SK-N-SH treated with all-trans-retinoic acid at 6 μM for 48 hours (cell line): ENCODE data around the gene TRNP1.

ENCODE experiments used
- ATAC-seq: fragments of 200-7000 bp; cut with Tn5 transposase; 3 replicates; pipeline ENCODE4 v1.9.1; 2020; ENCODE audit warnings: mild to moderate bottlenecking, moderate library complexity
- ARNTL ChIP-seq: fragments of 450-650 bp; formaldehyde crosslinking; IDR thresholded peaks from 2 replicates; pipeline ENCODE4 v1.5.0; 2020; ENCODE audit warnings: low read depth, mild to moderate bottlenecking, moderate library complexity, borderline replicate concordance
- BACH2 ChIP-seq: fragments of 250-450 bp; sonication (Bioruptor Pico); IDR thresholded peaks from 2 replicates; pipeline ENCODE4 v1.9.0; 2021; ENCODE audit warnings: mild to moderate bottlenecking, borderline replicate concordance
- CSDC2 ChIP-seq: fragments of 250-450 bp; sonication (Bioruptor Pico); IDR thresholded peaks from 2 replicates; pipeline ENCODE4 v1.5.0; 2020; ENCODE audit warnings: mild to moderate bottlenecking, moderate library complexity
- ESRRG ChIP-seq: fragments of 250-450 bp; sonication (Bioruptor Pico); IDR thresholded peaks from 2 replicates; pipeline ENCODE4 v1.6.1; 2021; ENCODE audit warnings: mild to moderate bottlenecking
- ISL1 ChIP-seq: fragments of 250-450 bp; sonication (Bioruptor Pico); IDR thresholded peaks from 2 replicates; pipeline ENCODE4 v2.1.2; 2022; ENCODE audit warnings: mild to moderate bottlenecking, moderate library complexity
- OSR1 ChIP-seq: fragments of 250-450 bp; sonication (Bioruptor Pico); IDR thresholded peaks from 2 replicates; pipeline ENCODE4 v1.8.0; 2022; ENCODE audit warnings: moderate library complexity, mild to moderate bottlenecking, inconsistent platforms
- PPARA ChIP-seq: fragments of 250-450 bp; sonication (Bioruptor Pico); IDR thresholded peaks from 2 replicates; pipeline ENCODE4 v1.5.0; 2020; ENCODE audit warnings: mild to moderate bottlenecking, borderline replicate concordance
- RARB ChIP-seq: fragments of 250-450 bp; sonication (Bioruptor Pico); IDR thresholded peaks from 2 replicates; pipeline ENCODE4 v1.8.0; 2021; ENCODE audit warnings: mild to moderate bottlenecking, moderate library complexity
- SNAI2 ChIP-seq: fragments of 250-450 bp; sonication (Bioruptor Pico); IDR thresholded peaks from 2 replicates; pipeline ENCODE4 v1.5.0; 2020; ENCODE audit warnings: mild to moderate bottlenecking, moderate library complexity
- TCF4 ChIP-seq: fragments of 250-450 bp; sonication (Bioruptor Pico); IDR thresholded peaks from 2 replicates; pipeline ENCODE4 v1.8.0; 2021; ENCODE audit warnings: mild to moderate bottlenecking, moderate library complexity, borderline replicate concordance
- TOX ChIP-seq: fragments of 250-450 bp; sonication (Bioruptor Pico); IDR thresholded peaks from 2 replicates; pipeline ENCODE4 v1.8.0; 2021; ENCODE audit warnings: mild to moderate bottlenecking, moderate library complexity, borderline replicate concordance
- ZC3H10 ChIP-seq: fragments of 250-450 bp; sonication (Bioruptor Pico); IDR thresholded peaks from 2 replicates; pipeline ENCODE4 v1.5.1; 2021; ENCODE audit warnings: mild to moderate bottlenecking, moderate library complexity
- ZFP3 ChIP-seq: fragments of 250-450 bp; sonication (Bioruptor Pico); IDR thresholded peaks from 2 replicates; pipeline ENCODE4 v1.5.0; 2020; ENCODE audit warnings: mild to moderate bottlenecking, moderate library complexity
- ZFP30 ChIP-seq: fragments of 450-650 bp; formaldehyde crosslinking; IDR thresholded peaks from 2 replicates; pipeline ENCODE4 v1.5.0; 2022; ENCODE audit warnings: mild to moderate bottlenecking, moderate library complexity
- ZNF565 ChIP-seq: fragments of 450-650 bp; formaldehyde crosslinking; conservative IDR thresholded peaks from 2 replicates; pipeline ENCODE4 v1.5.0; 2020; ENCODE audit warnings: low read depth, mild to moderate bottlenecking, moderate library complexity
- ZNF70 ChIP-seq: fragments of 450-650 bp; formaldehyde crosslinking; IDR thresholded peaks from 2 replicates; pipeline ENCODE4 v1.5.0; 2020; ENCODE audit warnings: mild to moderate bottlenecking, moderate library complexity
- TF ChIP-seq, protein P1 (sequence below): fragments of 250-450 bp; sonication (Bioruptor Pico); IDR thresholded peaks from 2 replicates; pipeline ENCODE4 v1.5.1; 2020; ENCODE audit warnings: low read depth, mild to moderate bottlenecking, moderate library complexity
- TF ChIP-seq, protein P2 (sequence below): fragments of 250-450 bp; sonication (Bioruptor Pico); IDR thresholded peaks from 2 replicates; pipeline ENCODE4 v1.8.0; 2020; ENCODE audit warnings: mild to moderate bottlenecking, moderate library complexity, borderline replicate concordance
- TF ChIP-seq, protein P3 (sequence below): fragments of 250-450 bp; sonication (Bioruptor Pico); IDR thresholded peaks from 2 replicates; pipeline ENCODE4 v1.5.0; 2020; ENCODE audit warnings: mild to moderate bottlenecking, moderate library complexity
- TF ChIP-seq, protein P4 (sequence below): fragments of 250-450 bp; sonication (Bioruptor Pico); IDR thresholded peaks from 2 replicates; pipeline ENCODE4 v1.8.0; 2021; ENCODE audit warnings: low read depth, mild to moderate bottlenecking, moderate library complexity, borderline replicate concordance
- TF ChIP-seq, protein P5 (sequence below): fragments of 250-450 bp; sonication (Bioruptor Pico); IDR thresholded peaks from 2 replicates; pipeline ENCODE4 v1.5.1; 2021; ENCODE audit warnings: mild to moderate bottlenecking, moderate library complexity

Gene TRNP1

DNA sequence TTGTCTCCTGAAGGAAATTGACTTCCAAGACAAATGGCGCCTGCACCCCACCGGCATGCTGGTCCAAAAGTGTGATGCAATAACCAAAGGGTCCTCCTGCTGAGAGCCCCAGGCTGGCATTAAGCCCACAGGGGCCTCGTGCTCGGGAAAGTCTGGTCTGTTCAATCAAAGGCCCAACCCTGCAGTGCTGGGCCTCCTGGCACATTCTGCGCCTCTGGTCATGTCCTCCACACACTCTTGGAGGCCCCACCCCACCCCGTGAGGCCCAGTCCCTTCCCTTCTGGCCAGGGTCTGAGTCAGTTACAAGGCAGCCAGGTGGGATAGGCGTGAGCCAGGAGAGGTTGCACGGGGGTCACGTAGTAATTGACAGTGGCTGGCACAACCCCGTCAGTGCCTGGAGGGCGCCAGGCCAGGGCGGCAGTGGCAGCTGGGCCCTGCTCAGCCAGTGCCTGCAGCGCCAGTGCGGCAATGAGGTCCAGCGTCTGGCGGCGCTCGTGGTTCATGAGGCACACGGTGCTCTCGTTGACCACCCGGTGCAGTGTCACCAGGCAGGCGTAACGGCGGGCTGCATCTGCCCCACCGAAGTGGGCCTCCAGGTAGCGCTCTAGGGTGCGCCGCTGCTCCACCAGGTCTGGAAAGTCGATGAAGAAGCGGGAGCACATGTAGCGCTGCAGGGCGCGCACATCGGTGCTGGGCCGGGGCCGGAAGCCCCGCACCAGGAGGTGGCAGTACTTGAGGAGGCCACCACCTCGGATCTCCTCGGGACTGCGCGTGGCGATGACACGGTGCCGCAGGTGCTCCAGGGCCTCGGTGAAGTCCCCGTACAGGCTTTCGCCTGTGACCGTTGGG, 12.4 kb downstream of the TRNP1 start:
- TF ChIP-seq ESRRG (CRISPR knock-in tag) = no peak
- ATAC-seq = no peak

DNA sequence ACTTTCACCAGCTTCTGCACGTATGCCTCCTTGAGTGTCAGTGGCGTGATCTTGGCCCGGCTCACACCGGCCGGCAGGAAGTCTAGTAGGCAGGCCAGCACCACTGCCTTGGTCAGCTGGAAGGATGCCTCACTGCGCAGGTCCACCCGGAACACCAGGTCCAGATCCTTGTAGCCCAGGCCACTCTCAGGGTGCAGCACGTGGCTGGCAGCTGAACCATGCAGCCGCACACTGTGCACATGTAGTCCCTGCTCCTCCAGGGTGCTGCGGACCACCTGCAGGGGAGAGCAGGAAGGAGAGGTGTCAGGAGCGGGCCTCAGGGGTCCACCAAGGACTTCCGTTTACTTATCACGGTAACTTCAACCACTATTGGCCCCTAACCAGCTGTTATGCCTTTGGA, 13.2 kb downstream of the TRNP1 start:
- no peak for ATAC-seq
- TF ChIP-seq ZFP3 (no peak), ESRRG (CRISPR knock-in tag) (no peak), ISL1 (CRISPR knock-in tag) (no peak), CSDC2 (CRISPR knock-in tag) (no peak), RARB (CRISPR knock-in tag) (no peak), TCF4 (CRISPR knock-in tag) (no peak), OSR1 (CRISPR knock-in tag) (no peak), TOX (CRISPR knock-in tag) (no peak), ZNF70 (CRISPR knock-in tag) (no peak), BACH2 (CRISPR knock-in tag) (no peak), ZFP30 (CRISPR knock-in tag) (no peak)
- TF ChIP-seq, protein P1, sequence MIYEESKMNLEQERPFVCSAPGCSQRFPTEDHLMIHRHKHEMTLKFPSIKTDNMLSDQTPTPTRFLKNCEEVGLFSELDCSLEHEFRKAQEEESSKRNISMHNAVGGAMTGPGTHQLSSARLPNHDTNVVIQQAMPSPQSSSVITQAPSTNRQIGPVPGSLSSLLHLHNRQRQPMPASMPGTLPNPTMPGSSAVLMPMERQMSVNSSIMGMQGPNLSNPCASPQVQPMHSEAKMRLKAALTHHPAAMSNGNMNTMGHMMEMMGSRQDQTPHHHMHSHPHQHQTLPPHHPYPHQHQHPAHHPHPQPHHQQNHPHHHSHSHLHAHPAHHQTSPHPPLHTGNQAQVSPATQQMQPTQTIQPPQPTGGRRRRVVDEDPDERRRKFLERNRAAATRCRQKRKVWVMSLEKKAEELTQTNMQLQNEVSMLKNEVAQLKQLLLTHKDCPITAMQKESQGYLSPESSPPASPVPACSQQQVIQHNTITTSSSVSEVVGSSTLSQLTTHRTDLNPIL (CRISPR knock-in tag) = no peak
- TF ChIP-seq, protein P2, sequence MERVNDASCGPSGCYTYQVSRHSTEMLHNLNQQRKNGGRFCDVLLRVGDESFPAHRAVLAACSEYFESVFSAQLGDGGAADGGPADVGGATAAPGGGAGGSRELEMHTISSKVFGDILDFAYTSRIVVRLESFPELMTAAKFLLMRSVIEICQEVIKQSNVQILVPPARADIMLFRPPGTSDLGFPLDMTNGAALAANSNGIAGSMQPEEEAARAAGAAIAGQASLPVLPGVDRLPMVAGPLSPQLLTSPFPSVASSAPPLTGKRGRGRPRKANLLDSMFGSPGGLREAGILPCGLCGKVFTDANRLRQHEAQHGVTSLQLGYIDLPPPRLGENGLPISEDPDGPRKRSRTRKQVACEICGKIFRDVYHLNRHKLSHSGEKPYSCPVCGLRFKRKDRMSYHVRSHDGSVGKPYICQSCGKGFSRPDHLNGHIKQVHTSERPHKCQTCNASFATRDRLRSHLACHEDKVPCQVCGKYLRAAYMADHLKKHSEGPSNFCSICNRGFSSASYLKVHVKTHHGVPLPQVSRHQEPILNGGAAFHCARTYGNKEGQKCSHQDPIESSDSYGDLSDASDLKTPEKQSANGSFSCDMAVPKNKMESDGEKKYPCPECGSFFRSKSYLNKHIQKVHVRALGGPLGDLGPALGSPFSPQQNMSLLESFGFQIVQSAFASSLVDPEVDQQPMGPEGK = no peak
- TF ChIP-seq, protein P3, sequence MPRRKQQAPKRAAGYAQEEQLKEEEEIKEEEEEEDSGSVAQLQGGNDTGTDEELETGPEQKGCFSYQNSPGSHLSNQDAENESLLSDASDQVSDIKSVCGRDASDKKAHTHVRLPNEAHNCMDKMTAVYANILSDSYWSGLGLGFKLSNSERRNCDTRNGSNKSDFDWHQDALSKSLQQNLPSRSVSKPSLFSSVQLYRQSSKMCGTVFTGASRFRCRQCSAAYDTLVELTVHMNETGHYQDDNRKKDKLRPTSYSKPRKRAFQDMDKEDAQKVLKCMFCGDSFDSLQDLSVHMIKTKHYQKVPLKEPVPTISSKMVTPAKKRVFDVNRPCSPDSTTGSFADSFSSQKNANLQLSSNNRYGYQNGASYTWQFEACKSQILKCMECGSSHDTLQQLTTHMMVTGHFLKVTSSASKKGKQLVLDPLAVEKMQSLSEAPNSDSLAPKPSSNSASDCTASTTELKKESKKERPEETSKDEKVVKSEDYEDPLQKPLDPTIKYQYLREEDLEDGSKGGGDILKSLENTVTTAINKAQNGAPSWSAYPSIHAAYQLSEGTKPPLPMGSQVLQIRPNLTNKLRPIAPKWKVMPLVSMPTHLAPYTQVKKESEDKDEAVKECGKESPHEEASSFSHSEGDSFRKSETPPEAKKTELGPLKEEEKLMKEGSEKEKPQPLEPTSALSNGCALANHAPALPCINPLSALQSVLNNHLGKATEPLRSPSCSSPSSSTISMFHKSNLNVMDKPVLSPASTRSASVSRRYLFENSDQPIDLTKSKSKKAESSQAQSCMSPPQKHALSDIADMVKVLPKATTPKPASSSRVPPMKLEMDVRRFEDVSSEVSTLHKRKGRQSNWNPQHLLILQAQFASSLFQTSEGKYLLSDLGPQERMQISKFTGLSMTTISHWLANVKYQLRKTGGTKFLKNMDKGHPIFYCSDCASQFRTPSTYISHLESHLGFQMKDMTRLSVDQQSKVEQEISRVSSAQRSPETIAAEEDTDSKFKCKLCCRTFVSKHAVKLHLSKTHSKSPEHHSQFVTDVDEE (CRISPR knock-in tag) = no peak
- TF ChIP-seq, protein P4, sequence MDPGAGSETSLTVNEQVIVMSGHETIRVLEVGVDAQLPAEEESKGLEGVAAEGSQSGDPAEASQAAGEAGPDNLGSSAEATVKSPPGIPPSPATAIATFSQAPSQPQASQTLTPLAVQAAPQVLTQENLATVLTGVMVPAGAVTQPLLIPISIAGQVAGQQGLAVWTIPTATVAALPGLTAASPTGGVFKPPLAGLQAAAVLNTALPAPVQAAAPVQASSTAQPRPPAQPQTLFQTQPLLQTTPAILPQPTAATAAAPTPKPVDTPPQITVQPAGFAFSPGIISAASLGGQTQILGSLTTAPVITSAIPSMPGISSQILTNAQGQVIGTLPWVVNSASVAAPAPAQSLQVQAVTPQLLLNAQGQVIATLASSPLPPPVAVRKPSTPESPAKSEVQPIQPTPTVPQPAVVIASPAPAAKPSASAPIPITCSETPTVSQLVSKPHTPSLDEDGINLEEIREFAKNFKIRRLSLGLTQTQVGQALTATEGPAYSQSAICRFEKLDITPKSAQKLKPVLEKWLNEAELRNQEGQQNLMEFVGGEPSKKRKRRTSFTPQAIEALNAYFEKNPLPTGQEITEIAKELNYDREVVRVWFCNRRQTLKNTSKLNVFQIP (CRISPR knock-in tag) = no peak

DNA sequence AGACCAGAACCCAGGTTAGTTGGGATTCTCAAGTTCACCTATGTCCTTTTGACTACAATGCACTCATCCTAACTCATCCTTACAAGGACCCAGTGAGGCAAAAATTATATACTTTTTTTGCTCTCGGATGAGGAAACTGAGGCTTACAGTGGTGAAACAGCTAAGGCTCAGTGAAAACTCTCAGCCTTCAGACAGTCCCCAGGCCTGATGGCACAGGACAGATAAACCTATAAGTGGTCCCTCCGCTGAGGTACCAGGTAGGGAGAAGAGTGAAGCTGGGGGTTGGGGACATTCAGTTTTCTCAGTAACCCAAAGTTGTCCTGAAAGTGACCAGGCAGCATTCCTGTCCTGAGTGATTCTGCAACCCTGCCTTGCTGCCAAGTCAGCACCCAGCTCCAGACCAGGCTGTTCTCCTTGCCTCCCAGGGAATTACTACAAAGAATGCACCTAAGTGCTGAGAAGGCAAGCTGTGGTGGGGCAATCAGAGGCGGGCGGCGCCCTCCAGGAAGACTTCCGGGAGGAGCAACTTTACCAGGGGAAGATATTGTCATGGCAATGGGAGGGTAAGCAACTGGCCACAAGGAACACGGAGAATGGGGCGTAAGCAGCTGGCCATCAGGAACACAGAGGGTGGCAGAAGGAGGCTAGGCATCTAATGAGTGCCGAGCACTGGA, 14.6 kb downstream of the TRNP1 start:
- no peak for ATAC-seq
- TF ChIP-seq, protein P5, sequence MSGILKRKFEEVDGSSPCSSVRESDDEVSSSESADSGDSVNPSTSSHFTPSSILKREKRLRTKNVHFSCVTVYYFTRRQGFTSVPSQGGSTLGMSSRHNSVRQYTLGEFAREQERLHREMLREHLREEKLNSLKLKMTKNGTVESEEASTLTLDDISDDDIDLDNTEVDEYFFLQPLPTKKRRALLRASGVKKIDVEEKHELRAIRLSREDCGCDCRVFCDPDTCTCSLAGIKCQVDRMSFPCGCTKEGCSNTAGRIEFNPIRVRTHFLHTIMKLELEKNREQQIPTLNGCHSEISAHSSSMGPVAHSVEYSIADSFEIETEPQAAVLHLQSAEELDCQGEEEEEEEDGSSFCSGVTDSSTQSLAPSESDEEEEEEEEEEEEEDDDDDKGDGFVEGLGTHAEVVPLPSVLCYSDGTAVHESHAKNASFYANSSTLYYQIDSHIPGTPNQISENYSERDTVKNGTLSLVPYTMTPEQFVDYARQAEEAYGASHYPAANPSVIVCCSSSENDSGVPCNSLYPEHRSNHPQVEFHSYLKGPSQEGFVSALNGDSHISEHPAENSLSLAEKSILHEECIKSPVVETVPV = no peak
- TF ChIP-seq ZNF565 (CRISPR knock-in tag) = no peak
- TF ChIP-seq, protein P3 (CRISPR knock-in tag) = no peak
- no peak for TF ChIP-seq ISL1 (CRISPR knock-in tag)
- TF ChIP-seq, protein P2 = no peak
- TF ChIP-seq ARNTL (CRISPR knock-in tag) = no peak
- no peak for TF ChIP-seq SNAI2 (CRISPR knock-in tag)
- no peak for TF ChIP-seq ESRRG (CRISPR knock-in tag)
- no peak for TF ChIP-seq RARB (CRISPR knock-in tag)
- TF ChIP-seq CSDC2 (CRISPR knock-in tag) = no peak
- TF ChIP-seq ZC3H10 (CRISPR knock-in tag) = no peak
- TF ChIP-seq PPARA = no peak
